ENCODE data around the gene CAMK1D.

GRCh38 chr10:12642036-12642435 lies 292.7 kb downstream of the CAMK1D start:
- no peak for TF ChIP-seq CTCF (conservative IDR thresholded peaks at IDR 0.05; ENCODE audit: low read length)
- no peak for TF ChIP-seq EZH2phosphoT487 (IDR thresholded peaks at IDR 0.05; ENCODE audit: borderline replicate concordance, low read depth, low read length)

All from OCI-LY7 (cell line).